Mesenchymal stem cell (in vitro differentiated cells and primary cell): ENCODE measurements around the gene ARG2.

Experiments
- DNase-seq: peaks from one replicate; pipeline ENCODE4 v3.0.0-alpha.2; 2013
- H2AFZ ChIP-seq: one replicate; pipeline ENCODE4 v1.6.1; 2013; ENCODE audit warnings: low read depth, mild to moderate bottlenecking, control low read depth, inconsistent platforms, low read length, moderate library complexity
- H2AK5ac ChIP-seq: 2 replicates; pipeline ENCODE4 v1.6.1; 2013; ENCODE audit warnings: low read length, moderate library complexity, mild to moderate bottlenecking, inconsistent platforms; ENCODE audit not compliant: severe bottlenecking
- H2BK120ac ChIP-seq: one replicate; pipeline ENCODE4 v1.6.1; 2013; ENCODE audit warnings: low read depth, mild to moderate bottlenecking, inconsistent platforms, low read length, moderate library complexity
- H2BK12ac ChIP-seq, 2 experiments: one replicate each; pipeline ENCODE4 v1.6.1; 2013; ENCODE audit warnings: inconsistent platforms in 2 of 2, low read length in 2 of 2, mild to moderate bottlenecking in 2 of 2, moderate library complexity in 2 of 2, control low read depth in 1 of 2
- H2BK15ac ChIP-seq: one replicate; pipeline ENCODE4 v1.6.1; 2013; ENCODE audit warnings: mild to moderate bottlenecking, low read depth, inconsistent platforms; ENCODE audit not compliant: poor library complexity, severe bottlenecking
- H2BK5ac ChIP-seq: 2 replicates; pipeline ENCODE4 v1.6.1; 2013; ENCODE audit warnings: low read depth, mild to moderate bottlenecking, low read length, control low read depth, inconsistent platforms; ENCODE audit not compliant: poor library complexity, severe bottlenecking
- H3K14ac ChIP-seq, 2 experiments: one replicate each; pipeline ENCODE4 v1.6.1; 2013; ENCODE audit warnings: inconsistent platforms in 2 of 2, low read length in 2 of 2, control low read depth in 1 of 2, mild to moderate bottlenecking in 1 of 2, moderate library complexity in 1 of 2
- H3K18ac ChIP-seq, 2 experiments: one replicate each; pipeline ENCODE4 v1.6.1; 2013; ENCODE audit warnings: inconsistent platforms in 2 of 2, low read length in 2 of 2, control low read depth in 1 of 2, low read depth in 1 of 2, mild to moderate bottlenecking in 1 of 2
- H3K23ac ChIP-seq, 2 experiments: one replicate each; pipeline ENCODE4 v1.6.1; 2013; ENCODE audit warnings: inconsistent platforms in 2 of 2, low read length in 2 of 2, mild to moderate bottlenecking in 2 of 2, moderate library complexity in 2 of 2, control low read depth in 1 of 2
- H3K27ac ChIP-seq: 2 replicates; pipeline ENCODE4 v1.5.1; 2013; ENCODE audit warnings: mild to moderate bottlenecking, moderate library complexity, low read length, control low read depth, inconsistent platforms; ENCODE audit not compliant: poor library complexity, severe bottlenecking
- H3K27me3 ChIP-seq, 2 experiments: 2 replicates each; pipeline versions ENCODE4 v1.6.1 to v1.7.0; 2013; ENCODE audit warnings: low read length in 2 of 2, mild to moderate bottlenecking in 2 of 2, moderate library complexity in 2 of 2, control low read depth in 1 of 2, inconsistent platforms in 1 of 2; ENCODE audit not compliant: control insufficient read depth in 1 of 2, insufficient read depth in 1 of 2
- H3K36me3 ChIP-seq, 2 experiments: 2 replicates each; pipeline versions ENCODE4 v1.6.1 to v1.7.0; 2013; ENCODE audit warnings: low read length in 2 of 2, control low read depth in 1 of 2, inconsistent platforms in 1 of 2, low read depth in 1 of 2, mild to moderate bottlenecking in 1 of 2; ENCODE audit not compliant: insufficient read depth in 2 of 2, control insufficient read depth in 1 of 2
- H3K4ac ChIP-seq, 2 experiments: one replicate each; pipeline ENCODE4 v1.6.1; 2013; ENCODE audit warnings: inconsistent platforms in 2 of 2, low read length in 2 of 2, mild to moderate bottlenecking in 2 of 2, moderate library complexity in 2 of 2, control low read depth in 1 of 2, low read depth in 1 of 2
- H3K4me1 ChIP-seq: 2 replicates; pipeline ENCODE4 v1.6.1; 2013; ENCODE audit warnings: low read depth, low read length, control low read depth; ENCODE audit not compliant: control insufficient read depth, insufficient read depth
- H3K4me2 ChIP-seq: 2 replicates; pipeline ENCODE4 v1.6.1; 2013; ENCODE audit warnings: low read length, mild to moderate bottlenecking, inconsistent platforms; ENCODE audit not compliant: poor library complexity, severe bottlenecking
- H3K4me3 ChIP-seq, 2 experiments: 2 replicates each; pipeline versions ENCODE4 v1.5.1 to v1.7.0; 2013; ENCODE audit warnings: low read length in 2 of 2, mild to moderate bottlenecking in 2 of 2, control low read depth in 1 of 2, low read depth in 1 of 2; ENCODE audit not compliant: insufficient read depth in 1 of 2
- H3K79me1 ChIP-seq: replicated peaks from 2 replicates; pipeline ENCODE4 v1.6.1; 2013; ENCODE audit warnings: mild to moderate bottlenecking, control low read depth, low read length, inconsistent platforms; ENCODE audit not compliant: poor library complexity, severe bottlenecking
- H3K9ac ChIP-seq: 2 replicates; pipeline ENCODE4 v1.7.0; 2013; ENCODE audit warnings: mild to moderate bottlenecking, low read length, moderate library complexity
- H3K9me3 ChIP-seq: 2 replicates; pipeline ENCODE4 v1.7.0; 2013; ENCODE audit warnings: mild to moderate bottlenecking, low read length; ENCODE audit not compliant: control insufficient read depth
- H4K8ac ChIP-seq: one replicate; pipeline ENCODE4 v1.6.1; 2013; ENCODE audit warnings: inconsistent platforms, mild to moderate bottlenecking, low read length, moderate library complexity
- H4K91ac ChIP-seq: one replicate; pipeline ENCODE4 v1.6.1; 2013; ENCODE audit warnings: mild to moderate bottlenecking, low read length, inconsistent platforms
- WGBS: methylation state at CpG from one replicate; pipeline ENCODE4 v1.1.7; 2013; ENCODE audit warnings: mixed read lengths; 5-methylcytosine and 5-hydroxymethylcytosine counted together

The ARG2 gene

GRCh38 chr14:67644428-67644827, 24.7 kb downstream of the ARG2 start:
- Histone ChIP-seq H2BK15ac (no peak overlapping the region), H3K27me3 (no peaks in the 10 kb centered on the region), H3K4me1 (no peaks in the 10 kb centered on the region), H4K8ac (no peak overlapping the region), H3K4me2 (no peak overlapping the region), H2BK5ac (no peak overlapping the region), H4K91ac (no peak overlapping the region), H2BK12ac (no peak overlapping the region), H3K18ac (no peak overlapping the region), H3K23ac (no peak overlapping the region), H3K14ac (no peak overlapping the region), H3K36me3 (peaks cover 5 to 43% of the 10 kb centered on the region in 2 experiments), H3K27ac (no peak overlapping the region), H2BK120ac (no peak overlapping the region), H3K9me3 (no peaks in the 10 kb centered on the region), H3K79me1 (no peaks in the 10 kb centered on the region), H2AK5ac (no peak overlapping the region), H3K4ac (no peak overlapping the region), H3K9ac (no peak overlapping the region), H3K4me3 (no peak overlapping the region), H2AFZ (no peak overlapping the region)
- WGBS: 100% methylated on average over 2 of the region's 2 CpGs
- peak; percentile 15 for DNase-seq

GRCh38 chr14:67645414-67645813, 25.7 kb downstream of the ARG2 start:
- Histone ChIP-seq H3K14ac (no peak overlapping the region), H3K4me1 (no peaks in the 10 kb centered on the region), H3K23ac (no peak overlapping the region), H3K9ac (no peak overlapping the region), H3K18ac (no peak overlapping the region), H2BK15ac (no peak overlapping the region), H2BK12ac (no peak overlapping the region), H2AFZ (no peak overlapping the region), H3K4me2 (no peak overlapping the region), H2BK120ac (no peak overlapping the region), H3K79me1 (no peaks in the 10 kb centered on the region), H4K8ac (no peak overlapping the region), H3K36me3 (peaks cover 9 to 53% of the 10 kb centered on the region in 2 experiments), H3K4me3 (no peak overlapping the region), H3K9me3 (no peaks in the 10 kb centered on the region), H3K27me3 (no peaks in the 10 kb centered on the region), H3K27ac (no peak overlapping the region), H4K91ac (no peak overlapping the region), H2BK5ac (no peak overlapping the region), H2AK5ac (no peak overlapping the region), H3K4ac (no peak overlapping the region)
- WGBS: 98% methylated on average over 4 of the region's 5 CpGs
- no peak for DNase-seq

- Histone ChIP-seq H3K4me1 (no peaks in the 10 kb centered on the region), H3K14ac (no peak overlapping the region), H3K23ac (no peak overlapping the region), H3K4ac (no peak overlapping the region), H3K27ac (no peak overlapping the region), H3K9ac (no peak overlapping the region), H2BK12ac (no peak overlapping the region), H3K18ac (no peak overlapping the region), H4K91ac (no peak overlapping the region), H2BK120ac (no peak overlapping the region), H2AFZ (no peak overlapping the region), H4K8ac (no peak overlapping the region), H3K4me3 (no peak overlapping the region), H2BK5ac (no peak overlapping the region), H3K4me2 (no peak overlapping the region), H2BK15ac (no peak overlapping the region), H3K9me3 (no peaks in the 10 kb centered on the region), H3K36me3 (peaks cover 13 to 59% of the 10 kb centered on the region in 2 experiments), H3K27me3 (no peaks in the 10 kb centered on the region), H3K79me1 (peaks cover 1% of the 10 kb centered on the region), H2AK5ac (no peak overlapping the region)
- WGBS: 100% methylated on average over 3 of the region's 3 CpGs
- no peak for DNase-seq
Measured at GRCh38 chr14:67646131-67646530, 26.4 kb downstream of the ARG2 start.

GRCh38 chr14:67650151-67650550, 30.4 kb downstream of the ARG2 start:
- DNase-seq: no peak
- H3K18ac ChIP-seq: no peak overlapping the region
- H3K4me2 ChIP-seq: no peak overlapping the region
- H3K4me1 ChIP-seq: peaks cover 2% of the 10 kb centered on the region
- H3K23ac ChIP-seq: no peak overlapping the region
- H2BK5ac ChIP-seq: no peak overlapping the region
- no peak overlapping the region for H2BK12ac ChIP-seq
- no peak overlapping the region for H3K14ac ChIP-seq
- no peak overlapping the region for H2AFZ ChIP-seq
- H4K8ac ChIP-seq: no peak overlapping the region
- no peak overlapping the region for H3K4ac ChIP-seq
- no peaks in the 10 kb centered on the region for H3K9me3 ChIP-seq
- H2AK5ac ChIP-seq: no peak overlapping the region
- no peak overlapping the region for H2BK15ac ChIP-seq
- H3K36me3 ChIP-seq: peaks cover 29 to 95% of the 10 kb centered on the region in 2 experiments
- no peak overlapping the region for H3K27ac ChIP-seq
- no peak overlapping the region for H2BK120ac ChIP-seq
- H4K91ac ChIP-seq: no peak overlapping the region
- peaks cover 8% of the 10 kb centered on the region for H3K79me1 ChIP-seq
- no CpG with 5 or more reads among the region's 1 CpG for WGBS
- H3K27me3 ChIP-seq: no peaks in the 10 kb centered on the region
- peak overlapping the region; percentile 16 for H3K9ac ChIP-seq
- H3K4me3 ChIP-seq: no peak overlapping the region
